Measurements from ENCODE around the gene KRTAP9-6.
"Not testable (repeated sequence)": the region's sequence is repeated elsewhere in the genome, so short reads cannot be mapped to it uniquely, and the experiment has no call there.

The KRTAP9-6 gene, protein sequence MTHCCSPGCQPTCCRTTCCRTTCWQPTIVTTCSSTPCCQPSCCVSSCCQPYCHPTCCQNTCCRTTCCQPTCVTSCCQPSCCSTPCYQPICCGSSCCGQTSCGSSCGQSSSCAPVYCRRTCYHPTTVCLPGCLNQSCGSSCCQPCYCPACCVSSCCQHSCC

DNA sequence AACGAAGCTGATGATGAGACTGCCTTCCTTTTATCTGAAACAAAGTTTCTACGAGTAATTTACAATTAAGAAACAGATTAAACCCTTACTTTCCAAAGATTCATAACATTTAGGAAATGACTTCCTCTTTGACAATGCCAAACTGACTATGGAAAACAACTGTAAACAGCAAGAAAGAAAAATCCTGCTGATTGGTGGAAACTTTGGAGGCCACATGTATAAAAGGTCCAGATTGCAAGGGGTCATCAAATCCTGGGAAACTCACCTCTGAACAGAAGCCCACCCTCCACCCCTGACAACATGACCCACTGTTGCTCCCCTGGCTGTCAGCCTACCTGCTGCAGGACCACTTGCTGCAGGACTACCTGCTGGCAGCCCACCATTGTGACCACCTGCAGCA, at the start of gene KRTAP9-6:
Gene KRTAP9-6, plus strand, starts transcription at position 301 of the 400 bp plus-strand sequence. Its CDS starts 0 bp downstream, at position 301.
- CTCF ChIA-PET = interaction anchor here (1.4 to 1.6 kb wide), 2 partner anchors 12 to 64 kb away, joined by 3 to 4 read pairs; no protein-coding TSS in a partner anchor
- no peak within 1 kb of the TSS for H3K4me3 ChIP-seq (ENCODE audit: low read depth, low read length)
- POLR2A ChIA-PET = no interaction called here
- TF ChIP-seq, protein P1, sequence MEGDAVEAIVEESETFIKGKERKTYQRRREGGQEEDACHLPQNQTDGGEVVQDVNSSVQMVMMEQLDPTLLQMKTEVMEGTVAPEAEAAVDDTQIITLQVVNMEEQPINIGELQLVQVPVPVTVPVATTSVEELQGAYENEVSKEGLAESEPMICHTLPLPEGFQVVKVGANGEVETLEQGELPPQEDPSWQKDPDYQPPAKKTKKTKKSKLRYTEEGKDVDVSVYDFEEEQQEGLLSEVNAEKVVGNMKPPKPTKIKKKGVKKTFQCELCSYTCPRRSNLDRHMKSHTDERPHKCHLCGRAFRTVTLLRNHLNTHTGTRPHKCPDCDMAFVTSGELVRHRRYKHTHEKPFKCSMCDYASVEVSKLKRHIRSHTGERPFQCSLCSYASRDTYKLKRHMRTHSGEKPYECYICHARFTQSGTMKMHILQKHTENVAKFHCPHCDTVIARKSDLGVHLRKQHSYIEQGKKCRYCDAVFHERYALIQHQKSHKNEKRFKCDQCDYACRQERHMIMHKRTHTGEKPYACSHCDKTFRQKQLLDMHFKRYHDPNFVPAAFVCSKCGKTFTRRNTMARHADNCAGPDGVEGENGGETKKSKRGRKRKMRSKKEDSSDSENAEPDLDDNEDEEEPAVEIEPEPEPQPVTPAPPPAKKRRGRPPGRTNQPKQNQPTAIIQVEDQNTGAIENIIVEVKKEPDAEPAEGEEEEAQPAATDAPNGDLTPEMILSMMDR (IDR thresholded peaks at IDR 0.05; ENCODE audit: insufficient read depth, low read length, missing control alignments) = no peak
- no peak for DNase-seq (ENCODE audit: low read depth, low spot score)

DNA sequence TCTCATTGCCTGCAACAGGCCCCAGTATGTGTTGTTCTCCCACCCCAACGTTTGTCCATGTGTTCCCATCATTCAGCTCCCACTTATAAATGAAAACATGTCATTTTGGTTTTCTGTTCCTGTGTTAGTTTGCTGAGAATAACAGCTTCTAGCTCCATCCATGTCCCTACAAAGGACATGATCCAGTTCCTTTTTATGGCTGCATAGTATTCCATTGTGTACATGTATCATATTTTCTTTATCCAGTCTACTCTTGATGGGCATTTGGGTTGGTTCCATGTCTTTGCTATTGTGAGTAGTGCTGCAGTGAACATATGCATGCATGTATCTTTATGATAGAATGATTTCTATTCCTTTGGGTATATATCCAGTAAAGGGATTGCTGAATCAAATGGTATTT, 49.5 kb upstream of the KRTAP9-6 start:
- DNase-seq (ENCODE audit: low read depth, low spot score) = no peak
- TF ChIP-seq, protein P1 (IDR thresholded peaks at IDR 0.05; ENCODE audit: insufficient read depth, low read length, missing control alignments) = no peak
- no peak overlapping the region for H3K4me3 ChIP-seq (ENCODE audit: low read depth, low read length)
- POLR2A ChIA-PET = no interaction called here
- CTCF ChIA-PET = no interaction called here

DNA sequence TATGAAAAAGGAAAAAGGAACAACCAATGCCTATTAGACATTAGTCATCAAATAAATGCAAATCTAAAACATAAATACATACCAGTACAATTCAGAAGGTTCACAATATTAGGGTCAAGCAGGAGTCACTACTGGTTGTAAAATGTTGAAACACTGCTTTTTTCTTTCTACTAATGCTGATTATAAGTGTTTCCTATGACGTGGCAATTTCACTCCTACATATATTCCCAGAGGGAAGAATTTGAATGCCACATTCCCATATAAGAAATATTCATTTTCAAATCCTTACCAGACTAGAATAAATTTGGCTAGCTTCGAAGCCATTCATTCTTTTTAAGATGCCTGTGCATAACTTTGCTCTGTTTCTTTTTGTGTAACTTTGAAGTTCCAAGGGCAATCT, 41.4 kb upstream of the KRTAP9-6 start:
- no peak overlapping the region for H3K4me3 ChIP-seq (ENCODE audit: low read depth, low read length)
- ChIA-PET CTCF (no interaction called here), POLR2A (no interaction called here)
- peak; percentile 2 for DNase-seq (ENCODE audit: low read depth, low spot score)
- TF ChIP-seq, protein P1 (IDR thresholded peaks at IDR 0.05; ENCODE audit: insufficient read depth, low read length, missing control alignments) = no peak

DNA sequence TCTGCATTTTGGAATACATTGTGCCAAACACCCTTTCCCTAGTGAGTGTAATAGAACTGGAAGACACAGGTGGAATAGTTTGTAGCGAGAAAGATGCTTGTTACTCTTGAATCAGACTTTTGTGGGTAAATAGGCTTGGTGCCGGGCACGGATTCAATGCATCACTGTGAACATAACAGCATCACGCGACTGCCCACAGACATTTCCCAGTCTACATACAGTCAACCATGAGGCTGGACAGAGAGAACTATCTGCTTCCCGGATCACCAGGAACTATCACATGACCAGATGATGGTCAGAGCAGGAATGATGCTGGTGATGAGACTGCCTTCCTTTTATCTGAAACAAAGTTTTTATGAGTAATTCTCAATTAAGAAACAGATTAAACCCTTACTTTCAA, 39.1 kb upstream of the KRTAP9-6 start:
- TF ChIP-seq, protein P1 (IDR thresholded peaks at IDR 0.05; ENCODE audit: insufficient read depth, low read length, missing control alignments) = no peak
- POLR2A ChIA-PET = no interaction called here
- CTCF ChIA-PET = no interaction called here
- H3K4me3 ChIP-seq (ENCODE audit: low read depth, low read length) = no peak overlapping the region
- DNase-seq (ENCODE audit: low read depth, low spot score) = no peak

DNA sequence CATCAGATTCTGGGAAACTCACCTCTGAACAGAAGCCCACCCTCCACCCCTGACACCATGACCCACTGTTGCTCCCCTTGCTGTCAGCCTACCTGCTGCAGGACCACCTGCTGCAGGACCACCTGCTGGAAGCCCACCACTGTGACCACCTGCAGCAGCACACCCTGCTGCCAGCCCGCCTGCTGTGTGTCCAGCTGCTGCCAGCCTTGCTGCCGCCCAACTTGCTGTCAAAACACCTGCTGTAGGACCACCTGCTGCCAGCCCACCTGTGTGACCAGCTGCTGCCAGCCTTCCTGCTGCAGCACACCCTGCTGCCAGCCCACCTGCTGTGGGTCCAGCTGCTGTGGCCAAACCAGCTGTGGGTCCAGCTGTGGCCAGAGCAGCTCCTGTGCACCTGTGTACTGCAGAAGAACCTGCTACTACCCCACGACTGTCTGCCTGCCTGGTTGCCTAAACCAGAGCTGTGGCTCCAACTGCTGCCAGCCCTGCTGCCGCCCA, 38.5 kb upstream of the KRTAP9-6 start, which contains the start of gene KRTAP9-2:
Gene KRTAP9-2, plus strand, starts transcription at position 51 of the 498 bp plus-strand sequence. Its CDS starts 7 bp downstream, at position 58.
- CTCF ChIA-PET; H3K4me3 ChIP-seq (ENCODE audit: low read depth, low read length); POLR2A ChIA-PET; DNase-seq (ENCODE audit: low read depth, low spot score): not testable (repeated sequence)

DNA sequence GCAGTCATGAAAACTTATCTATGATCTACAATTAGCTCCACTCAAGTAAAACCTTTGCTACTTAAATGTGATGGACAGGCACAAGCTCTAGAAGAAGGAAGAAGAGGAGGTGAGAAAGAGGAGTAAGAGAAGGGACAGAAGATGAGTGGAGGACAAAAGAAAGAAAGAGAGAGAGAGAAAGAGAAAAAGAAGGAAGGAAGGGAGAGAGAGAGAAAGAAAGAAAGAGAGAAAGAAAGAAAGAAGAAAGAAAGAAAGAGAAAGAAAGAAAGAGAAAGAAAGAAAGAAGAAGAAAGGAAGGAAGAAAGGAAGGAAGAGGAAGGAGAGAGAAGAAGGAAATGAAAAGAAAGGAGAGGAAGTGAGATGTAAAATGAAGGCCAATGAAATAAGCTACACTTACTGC, 35.1 kb upstream of the KRTAP9-6 start:
- TF ChIP-seq, protein P1 (IDR thresholded peaks at IDR 0.05; ENCODE audit: insufficient read depth, low read length, missing control alignments) = no peak
- no peak overlapping the region for H3K4me3 ChIP-seq (ENCODE audit: low read depth, low read length)
- CTCF ChIA-PET = no interaction called here
- no peak for DNase-seq (ENCODE audit: low read depth, low spot score)
- POLR2A ChIA-PET = no interaction called here

DNA sequence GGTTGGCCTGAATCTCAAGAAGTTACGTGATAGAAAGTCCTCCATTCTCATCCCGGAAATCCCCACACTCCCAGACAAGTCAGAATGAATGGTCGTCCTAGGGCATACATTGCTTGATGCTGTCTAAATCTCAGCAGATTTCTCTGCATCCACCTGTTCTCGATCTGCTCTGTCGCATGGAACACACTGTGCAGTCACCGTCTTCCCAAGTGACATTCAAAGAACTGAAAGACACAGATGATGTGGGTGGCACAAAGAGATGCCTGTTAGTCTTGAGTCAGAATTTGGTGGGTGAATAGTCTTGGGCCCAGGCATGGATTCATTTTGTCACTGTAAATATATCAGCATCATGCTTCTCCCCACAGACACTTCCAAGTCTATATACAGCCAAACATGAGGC, 33.4 kb upstream of the KRTAP9-6 start:
- H3K4me3 ChIP-seq (ENCODE audit: low read depth, low read length) = no peak overlapping the region
- TF ChIP-seq, protein P1 (IDR thresholded peaks at IDR 0.05; ENCODE audit: insufficient read depth, low read length, missing control alignments) = no peak
- DNase-seq (ENCODE audit: low read depth, low spot score) = no peak
- ChIA-PET POLR2A (no interaction called here), CTCF (no interaction called here)

DNA sequence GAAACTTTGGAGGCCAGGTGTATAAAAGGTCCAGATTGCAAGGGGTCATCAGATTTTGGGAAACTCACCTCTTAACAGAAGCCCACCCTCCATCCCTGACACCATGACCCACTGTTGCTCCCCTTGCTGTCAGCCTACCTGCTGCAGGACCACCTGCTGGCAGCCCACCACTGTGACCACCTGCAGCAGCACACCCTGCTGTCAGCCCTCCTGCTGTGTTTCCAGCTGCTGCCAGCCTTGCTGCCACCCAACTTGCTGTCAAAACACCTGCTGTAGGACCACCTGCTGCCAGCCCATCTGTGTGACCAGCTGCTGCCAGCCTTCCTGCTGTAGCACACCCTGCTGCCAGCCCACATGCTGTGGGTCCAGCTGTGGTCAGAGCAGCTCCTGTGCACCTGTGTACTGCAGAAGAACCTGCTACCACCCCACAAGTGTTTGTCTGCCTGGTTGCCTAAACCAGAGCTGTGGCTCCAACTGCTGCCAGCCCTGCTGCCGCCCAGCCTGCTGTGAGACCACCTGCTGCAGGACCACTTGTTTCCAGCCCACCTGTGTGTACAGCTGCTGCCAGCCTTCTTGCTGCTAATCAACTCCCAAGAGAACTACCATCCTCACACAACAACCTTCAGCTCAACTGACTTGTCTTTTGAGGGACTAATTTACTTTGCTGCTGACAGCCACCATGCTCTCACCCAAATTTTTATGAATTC, 32.6 kb upstream of the KRTAP9-6 start, which contains the start of gene KRTAP9-3:
Gene KRTAP9-3, plus strand, starts transcription at position 51 of the 707 bp plus-strand sequence. Its CDS starts 53 bp downstream, at position 104.
- DNase-seq (ENCODE audit: low read depth, low spot score); POLR2A ChIA-PET; H3K4me3 ChIP-seq (ENCODE audit: low read depth, low read length); CTCF ChIA-PET: not testable (repeated sequence)

DNA sequence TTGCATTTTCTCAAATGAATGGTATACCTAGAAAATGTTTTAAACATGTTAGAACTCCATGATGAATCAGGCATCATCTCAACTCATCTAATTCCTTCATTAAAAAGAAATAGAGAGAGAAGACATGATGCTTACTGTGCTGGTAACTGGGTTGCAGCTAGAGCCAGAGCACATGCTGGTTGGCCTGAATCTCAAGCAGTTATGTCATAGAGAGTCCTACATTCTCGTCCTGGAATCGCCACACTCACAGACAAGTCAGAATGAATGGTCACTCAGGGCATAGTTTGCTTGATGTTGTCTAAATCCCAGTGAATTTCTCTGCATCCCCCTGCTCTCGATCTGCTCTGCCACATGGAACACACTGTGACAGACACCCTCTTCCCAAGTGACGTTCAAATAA, 28.1 kb upstream of the KRTAP9-6 start:
- POLR2A ChIA-PET; CTCF ChIA-PET; DNase-seq (ENCODE audit: low read depth, low spot score); H3K4me3 ChIP-seq (ENCODE audit: low read depth, low read length): not testable (repeated sequence)
